ENCODE measurements around the gene PCNX2. TPM values are rescaled to one million over a fixed set of nuclear protein-coding genes. Genes with fewer than 3 reads are reported as not detected.

The PCNX2 gene
- total RNA-seq, 1 donor, result 56.8 TPM

DNA sequence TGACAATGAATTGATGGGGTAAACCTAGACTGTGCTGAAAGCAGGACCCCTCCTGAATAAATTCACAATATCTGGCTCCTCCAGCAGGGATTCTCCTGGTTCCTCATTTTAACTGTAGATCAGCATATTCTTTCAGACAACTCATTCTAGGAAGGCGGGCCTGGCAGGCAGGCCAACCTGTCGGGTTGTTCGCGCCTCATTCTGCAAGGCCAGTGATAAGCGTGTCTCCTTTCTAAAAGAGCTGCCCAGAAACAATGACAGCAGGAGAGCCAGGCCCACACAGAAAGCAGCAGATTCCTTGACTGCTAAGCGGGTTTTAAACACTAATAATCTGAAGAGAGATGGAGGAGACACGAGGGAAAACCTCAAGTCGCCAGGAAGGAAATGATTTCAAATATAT is 275.1 kb downstream of the PCNX2 start:
- peak; percentile 74 for DNase-seq (ENCODE audit: insufficient read length, low spot score, missing footprints)
- H3K4me2 ChIP-seq (ENCODE audit: insufficient read depth, low read length), result no peak overlapping the region
- no peaks in the 10 kb centered on the region for H4K20me1 ChIP-seq (ENCODE audit: insufficient read depth, low read length)
- H3K27ac ChIP-seq (ENCODE audit: low read depth, low read length), result no peak overlapping the region
- H2AFZ ChIP-seq (ENCODE audit: low read length), result no peak overlapping the region
- no peaks in the 10 kb centered on the region for H3K27me3 ChIP-seq (ENCODE audit: insufficient read depth, low read length)
- no peaks in the 10 kb centered on the region for H3K9me3 ChIP-seq (ENCODE audit: low read depth, low read length)
- TF ChIP-seq CTCF (IDR thresholded peaks at IDR 0.05; ENCODE audit: extremely low read depth, low read depth, low read length), result no peak
- H3K4me1 ChIP-seq (ENCODE audit: insufficient read depth, low read length), result no peaks in the 10 kb centered on the region
- no peaks in the 10 kb centered on the region for H3K79me2 ChIP-seq (ENCODE audit: insufficient read depth, low read length)
- H3K36me3 ChIP-seq (ENCODE audit: insufficient read depth, low read length), result no peaks in the 10 kb centered on the region
- H3K4me3 ChIP-seq (ENCODE audit: insufficient read depth, low read length), result no peak overlapping the region

- no peak for TF ChIP-seq CTCF (IDR thresholded peaks at IDR 0.05; ENCODE audit: extremely low read depth, low read depth, low read length)
- no peak for DNase-seq (ENCODE audit: insufficient read length, low spot score, missing footprints)
- no peaks in the 10 kb centered on the region for H3K9me3 ChIP-seq (ENCODE audit: low read depth, low read length)
- H3K27me3 ChIP-seq (ENCODE audit: insufficient read depth, low read length), result no peaks in the 10 kb centered on the region
- H4K20me1 ChIP-seq (ENCODE audit: insufficient read depth, low read length), result no peaks in the 10 kb centered on the region
- H3K4me3 ChIP-seq (ENCODE audit: insufficient read depth, low read length), result no peak overlapping the region
- H3K4me1 ChIP-seq (ENCODE audit: insufficient read depth, low read length), result no peaks in the 10 kb centered on the region
- no peak overlapping the region for H3K27ac ChIP-seq (ENCODE audit: low read depth, low read length)
- H3K36me3 ChIP-seq (ENCODE audit: insufficient read depth, low read length), result no peaks in the 10 kb centered on the region
- H2AFZ ChIP-seq (ENCODE audit: low read length), result no peak overlapping the region
- no peaks in the 10 kb centered on the region for H3K79me2 ChIP-seq (ENCODE audit: insufficient read depth, low read length)
- no peak overlapping the region for H3K4me2 ChIP-seq (ENCODE audit: insufficient read depth, low read length)
Observed at GRCh38 chr1:233019778-233020325, 275.7 kb downstream of the PCNX2 start.

GRCh38 chr1:233019083-233019482 is 276.4 kb downstream of the PCNX2 start:
- H3K4me3 ChIP-seq (ENCODE audit: insufficient read depth, low read length), result no peak overlapping the region
- H3K36me3 ChIP-seq (ENCODE audit: insufficient read depth, low read length), result no peaks in the 10 kb centered on the region
- H3K4me2 ChIP-seq (ENCODE audit: insufficient read depth, low read length), result no peak overlapping the region
- H4K20me1 ChIP-seq (ENCODE audit: insufficient read depth, low read length), result no peaks in the 10 kb centered on the region
- H3K27ac ChIP-seq (ENCODE audit: low read depth, low read length), result no peak overlapping the region
- H3K9me3 ChIP-seq (ENCODE audit: low read depth, low read length), result no peaks in the 10 kb centered on the region
- no peak for TF ChIP-seq CTCF (IDR thresholded peaks at IDR 0.05; ENCODE audit: extremely low read depth, low read depth, low read length)
- H3K79me2 ChIP-seq (ENCODE audit: insufficient read depth, low read length), result no peaks in the 10 kb centered on the region
- no peaks in the 10 kb centered on the region for H3K27me3 ChIP-seq (ENCODE audit: insufficient read depth, low read length)
- H3K4me1 ChIP-seq (ENCODE audit: insufficient read depth, low read length), result no peaks in the 10 kb centered on the region
- no peak overlapping the region for H2AFZ ChIP-seq (ENCODE audit: low read length)
- DNase-seq (ENCODE audit: insufficient read length, low spot score, missing footprints), result no peak

- no peaks in the 10 kb centered on the region for H3K27me3 ChIP-seq (ENCODE audit: insufficient read depth, low read length)
- no peak overlapping the region for H3K27ac ChIP-seq (ENCODE audit: low read depth, low read length)
- H3K36me3 ChIP-seq (ENCODE audit: insufficient read depth, low read length), result no peaks in the 10 kb centered on the region
- no peaks in the 10 kb centered on the region for H4K20me1 ChIP-seq (ENCODE audit: insufficient read depth, low read length)
- no peak overlapping the region for H3K4me2 ChIP-seq (ENCODE audit: insufficient read depth, low read length)
- H3K79me2 ChIP-seq (ENCODE audit: insufficient read depth, low read length), result no peaks in the 10 kb centered on the region
- no peak overlapping the region for H3K4me3 ChIP-seq (ENCODE audit: insufficient read depth, low read length)
- no peak for TF ChIP-seq CTCF (IDR thresholded peaks at IDR 0.05; ENCODE audit: extremely low read depth, low read depth, low read length)
- H3K4me1 ChIP-seq (ENCODE audit: insufficient read depth, low read length), result no peaks in the 10 kb centered on the region
- no peak overlapping the region for H2AFZ ChIP-seq (ENCODE audit: low read length)
- no peaks in the 10 kb centered on the region for H3K9me3 ChIP-seq (ENCODE audit: low read depth, low read length)
- DNase-seq (ENCODE audit: insufficient read length, low spot score, missing footprints), result peak; percentile 65
Observed at GRCh38 chr1:233016798-233017197, 278.7 kb downstream of the PCNX2 start.
